NCI-H345 (cell line): Measurements from ENCODE around the gene SUSD4.
"Not testable (repeated sequence)": the region's sequence is repeated elsewhere in the genome, so short reads cannot be mapped to it uniquely, and the experiment has no call there.

Experiments
- DNase-seq: peaks from one replicate; lab custom pipeline; 2025; lab: John Stamatoyannopoulos, UW

Gene SUSD4

GRCh38 chr1:223363856-223364684 is at the start of gene SUSD4:
SUSD4 (minus strand) TSS chr1:223364176; CDS start chr1:223363425, 751 bp downstream.
- DNase-seq: peak; percentile 93

GRCh38 chr1:223413216-223413615 is 49.2 kb upstream of the SUSD4 start:
- no peak for DNase-seq

GRCh38 chr1:223411710-223412109 is 47.7 kb upstream of the SUSD4 start:
- no peak for DNase-seq

- DNase-seq: no peak
Observed at GRCh38 chr1:223411309-223411708, 47.3 kb upstream of the SUSD4 start.

- no peak for DNase-seq
Observed at GRCh38 chr1:223410036-223410435, 46.1 kb upstream of the SUSD4 start.

GRCh38 chr1:223405507-223405906 is 41.5 kb upstream of the SUSD4 start:
- no peak for DNase-seq

- peak; percentile 30 for DNase-seq
Observed at GRCh38 chr1:223403184-223403815, 39.3 kb upstream of the SUSD4 start.

GRCh38 chr1:223402790-223403142 is 38.8 kb upstream of the SUSD4 start:
- no peak for DNase-seq

GRCh38 chr1:223401873-223402789 is 38.2 kb upstream of the SUSD4 start:
- DNase-seq: no peak

- DNase-seq: not testable (repeated sequence)
Observed at GRCh38 chr1:223399393-223399792, 35.4 kb upstream of the SUSD4 start.

- DNase-seq: no peak
Observed at GRCh38 chr1:223394706-223395105, 30.7 kb upstream of the SUSD4 start.

- DNase-seq: no peak
Observed at GRCh38 chr1:223394242-223394641, 30.3 kb upstream of the SUSD4 start.

GRCh38 chr1:223393275-223394214 is 29.6 kb upstream of the SUSD4 start, which contains the start of gene CCDC185:
CCDC185 (plus strand) TSS chr1:223393415; CDS start chr1:223393476, 61 bp downstream.
- DNase-seq: peak; percentile 24

- no peak for DNase-seq
Observed at GRCh38 chr1:223390618-223391017, 26.6 kb upstream of the SUSD4 start.

GRCh38 chr1:223386013-223386412 is 22.0 kb upstream of the SUSD4 start:
- DNase-seq: no peak

- DNase-seq: no peak
Observed at GRCh38 chr1:223378754-223379153, 14.8 kb upstream of the SUSD4 start.

- DNase-seq: no peak
Observed at GRCh38 chr1:223374064-223374610, 10.2 kb upstream of the SUSD4 start.

GRCh38 chr1:223364685-223365382 is 858 bp upstream of the SUSD4 start:
- peak; percentile 48 for DNase-seq

GRCh38 chr1:223363057-223363855 is 720 bp downstream of the SUSD4 start:
- peak; percentile 60 for DNase-seq
